Tibial artery (tissue), 4 donors: ENCODE results near the gene MIS18A.
"Not testable (repeated sequence)": the region's sequence is repeated elsewhere in the genome, so short reads cannot be mapped to it uniquely, and the experiment has no call there.

ENCODE experiments used
- DNase-seq, 2 donors: peaks; one replicate each; pipeline ENCODE4 v3.0.0-alpha.2; 2019
- H3K27ac ChIP-seq, 2 donors: fragments of 200-600 bp; sonication (generic) in 1 of 2; 1 replicate in 1 of 2; 2 replicates in 1 of 2; pipeline ENCODE4 v1.5.1; 2018 to 2019; ENCODE audit warnings: mild to moderate bottlenecking in 1 of 2
- H3K27me3 ChIP-seq, 2 donors: fragments of 200-600 bp; sonication (generic) in 1 of 2; one replicate each; pipeline versions ENCODE4 v1.5.1 to v1.6.0; 2016 to 2019
- H3K36me3 ChIP-seq, 3 donors: fragments of 200-600 bp; sonication (generic) in 2 of 3; one replicate each; pipeline ENCODE4 v1.5.1; 2016 to 2019; ENCODE audit warnings: mild to moderate bottlenecking in 2 of 3
- H3K4me1 ChIP-seq, 4 donors: fragments of 200-600 bp; sonication (generic) in 2 of 4; 1 replicate in 3 of 4; 2 replicates in 1 of 4; pipeline ENCODE4 v1.5.1; 2016 to 2019
- H3K4me3 ChIP-seq, 2 donors: fragments of 200-600 bp; sonication (generic) in 1 of 2; 1 replicate in 1 of 2; 2 replicates in 1 of 2; pipeline ENCODE4 v1.5.1; 2018 to 2019; ENCODE audit warnings: mild to moderate bottlenecking in 2 of 2
- H3K9me3 ChIP-seq, 3 donors: fragments of 200-600 bp; sonication (generic) in 1 of 3; one replicate each; pipeline ENCODE4 v1.5.1; 2016 to 2019
- intact Hi-C: fragments of 100-400 bp; cut with DNase I; formaldehyde crosslinking; loops from one replicate; pipeline ENCODE4 v1.15.0; 2023; ENCODE audit warnings: low total_unique reads
- TF ChIP-seq, protein P1 (sequence below), 2 experiments: fragments of 200-600 bp in 1 of 2; fragments of 450-650 bp in 1 of 2; IDR thresholded peaks; one replicate each; pipeline ENCODE4 v1.5.1; 2017 to 2019; ENCODE audit warnings: antibody characterized with exemption in 2 of 2, mild to moderate bottlenecking in 1 of 2, moderate library complexity in 1 of 2

Gene MIS18A

GRCh38 chr21:32260130-32260529 lies 18.7 kb downstream of the MIS18A start:
- intact Hi-C loops: no loop called here

GRCh38 chr21:32258786-32259048 lies 20.1 kb downstream of the MIS18A start:
- intact Hi-C loops: loop anchor here (2.0 to 10.0 kb wide), 2 partner anchors 392 to 464 kb away; no protein-coding TSS in a partner anchor
- H3K36me3 ChIP-seq, H3K27ac ChIP-seq, H3K27me3 ChIP-seq, H3K4me3 ChIP-seq, DNase-seq, H3K9me3 ChIP-seq: not testable (repeated sequence)
- H3K4me1 ChIP-seq: peaks cover 0 to 31% (median 17%) of the 10 kb centered on the region in 4 donors

More at GRCh38 chr21:32260130-32260529, 18.7 kb downstream of the MIS18A start:
- Histone ChIP-seq H3K4me1 (peaks cover 0 to 26% (median 15%) of the 10 kb centered on the region in 4 donors), H3K36me3 (no peaks in the 10 kb centered on the region), H3K27me3 (no peaks in the 10 kb centered on the region), H3K27ac (no peak overlapping the region), H3K4me3 (no peak overlapping the region), H3K9me3 (no peaks in the 10 kb centered on the region)
- TF ChIP-seq, protein P1, sequence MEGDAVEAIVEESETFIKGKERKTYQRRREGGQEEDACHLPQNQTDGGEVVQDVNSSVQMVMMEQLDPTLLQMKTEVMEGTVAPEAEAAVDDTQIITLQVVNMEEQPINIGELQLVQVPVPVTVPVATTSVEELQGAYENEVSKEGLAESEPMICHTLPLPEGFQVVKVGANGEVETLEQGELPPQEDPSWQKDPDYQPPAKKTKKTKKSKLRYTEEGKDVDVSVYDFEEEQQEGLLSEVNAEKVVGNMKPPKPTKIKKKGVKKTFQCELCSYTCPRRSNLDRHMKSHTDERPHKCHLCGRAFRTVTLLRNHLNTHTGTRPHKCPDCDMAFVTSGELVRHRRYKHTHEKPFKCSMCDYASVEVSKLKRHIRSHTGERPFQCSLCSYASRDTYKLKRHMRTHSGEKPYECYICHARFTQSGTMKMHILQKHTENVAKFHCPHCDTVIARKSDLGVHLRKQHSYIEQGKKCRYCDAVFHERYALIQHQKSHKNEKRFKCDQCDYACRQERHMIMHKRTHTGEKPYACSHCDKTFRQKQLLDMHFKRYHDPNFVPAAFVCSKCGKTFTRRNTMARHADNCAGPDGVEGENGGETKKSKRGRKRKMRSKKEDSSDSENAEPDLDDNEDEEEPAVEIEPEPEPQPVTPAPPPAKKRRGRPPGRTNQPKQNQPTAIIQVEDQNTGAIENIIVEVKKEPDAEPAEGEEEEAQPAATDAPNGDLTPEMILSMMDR (IDR thresholded peaks at IDR 0.05): no peak
- no peak for DNase-seq

- peak; percentile 70 to 83 for DNase-seq
- intact Hi-C loops: loop anchor here (2.0 to 10.0 kb wide), 2 partner anchors 391 to 463 kb away; no protein-coding TSS in a partner anchor
- TF ChIP-seq, protein P1 (IDR thresholded peaks at IDR 0.05): peak; percentile 69 to 89
Measured at GRCh38 chr21:32257962-32258785, 20.7 kb downstream of the MIS18A start.

GRCh38 chr21:32256873-32257620 lies 21.8 kb downstream of the MIS18A start:
- H3K4me3 ChIP-seq: no peak overlapping the region
- peak overlapping the region; percentile 73 to 76 for H3K27ac ChIP-seq
- peak; percentile 84 to 92 for DNase-seq
- H3K27me3 ChIP-seq: no peaks in the 10 kb centered on the region
- intact Hi-C loops: loop anchor here (10.0 kb wide), 1 partner anchor 462 kb away; no protein-coding TSS in a partner anchor
- H3K9me3 ChIP-seq: no peaks in the 10 kb centered on the region
- TF ChIP-seq, protein P1 (IDR thresholded peaks at IDR 0.05): no peak
- no peaks in the 10 kb centered on the region for H3K36me3 ChIP-seq
- peaks cover 0 to 45% (median 27%) of the 10 kb centered on the region in 4 donors for H3K4me1 ChIP-seq

More at GRCh38 chr21:32257962-32258785, 20.7 kb downstream of the MIS18A start:
- peak overlapping the region; percentile 73 to 76 for H3K27ac ChIP-seq
- H3K4me1 ChIP-seq: peaks cover 0 to 37% (median 22%) of the 10 kb centered on the region in 4 donors
- H3K4me3 ChIP-seq: no peak overlapping the region
- no peaks in the 10 kb centered on the region for H3K36me3 ChIP-seq
- H3K9me3 ChIP-seq: no peaks in the 10 kb centered on the region
- no peaks in the 10 kb centered on the region for H3K27me3 ChIP-seq

DNA sequence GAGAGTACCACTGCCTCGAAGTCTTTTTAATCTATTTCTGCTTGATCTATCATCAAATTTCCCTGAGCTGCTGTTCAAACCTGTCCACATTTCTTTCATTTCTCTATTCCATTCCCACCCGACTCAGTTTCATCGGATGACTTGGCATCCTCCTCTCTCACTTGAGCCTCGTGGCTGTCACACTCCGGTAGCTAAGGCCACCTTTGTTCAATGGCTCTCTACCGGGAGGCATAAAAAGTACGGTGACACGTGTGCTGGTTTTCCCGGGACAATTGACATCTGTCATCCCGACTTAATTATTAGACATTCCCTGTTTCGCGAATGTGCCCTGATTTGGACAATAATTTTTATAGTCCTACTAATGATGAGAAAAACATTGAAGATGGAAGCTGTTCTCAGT lies 22.6 kb downstream of the MIS18A start:
- Histone ChIP-seq H3K36me3 (no peaks in the 10 kb centered on the region), H3K27me3 (no peaks in the 10 kb centered on the region), H3K27ac (peak overlapping the region; percentile 73 to 76), H3K4me1 (peaks cover 0 to 45% (median 27%) of the 10 kb centered on the region in 4 donors), H3K4me3 (no peak overlapping the region), H3K9me3 (no peaks in the 10 kb centered on the region)
- intact Hi-C loops: loop anchor here (10.0 kb wide), 1 partner anchor 461 kb away; no protein-coding TSS in a partner anchor
- TF ChIP-seq, protein P1 (IDR thresholded peaks at IDR 0.05): no peak
- no peak for DNase-seq
